ENCODE measurements around the gene STEAP3.

Gene STEAP3

GRCh38 chr2:119219873-119220272 is 3.8 kb upstream of the STEAP3 start:
- Histone ChIP-seq H3K27ac (ENCODE audit: insufficient read depth in 1 of 2, low read depth in 1 of 2, low read length in 2 of 2, poor library complexity in 1 of 2, severe bottlenecking in 2 of 2) (no peak overlapping the region), H3K4me3 (ENCODE audit: control insufficient read depth in 1 of 7, extremely low read depth in 1 of 7, insufficient read depth in 4 of 7, low read depth in 2 of 7, low read length in 6 of 7) (no peak overlapping the region), H3K36me3 (ENCODE audit: control insufficient read depth in 4 of 4, insufficient read depth in 4 of 4, low read length in 3 of 4) (no peaks in the 10 kb centered on the region), H3K27me3 (replicated peaks in 2 of 5; ENCODE audit: control insufficient read depth in 4 of 5, insufficient read depth in 5 of 5, low read length in 4 of 5) (peaks cover 0 to 12% (median 0%) of the 10 kb centered on the region in 5 experiments), H3K4me1 (ENCODE audit: control extremely low read depth in 1 of 4, control insufficient read depth in 4 of 4, insufficient read depth in 4 of 4, low read length in 3 of 4) (peaks cover 0 to 34% (median 23%) of the 10 kb centered on the region in 4 experiments), H3K9me3 (ENCODE audit: control extremely low read depth in 1 of 5, control insufficient read depth in 4 of 5, insufficient read depth in 2 of 5, low read depth in 1 of 5, low read length in 4 of 5) (no peaks in the 10 kb centered on the region)
- 66% methylated on average over 4 of the region's 6 CpGs for WGBS (ENCODE audit: insufficient coverage)
- ChIA-PET CTCF (interaction anchor here (0.7 to 3.6 kb wide), 6 partner anchors 9 to 1859 kb away, joined by 3 to 19 read pairs (median 6); no protein-coding TSS in a partner anchor), POLR2A (no interaction called here)
- no peak for DNase-seq

GRCh38 chr2:119220720-119221301 is 2.8 kb upstream of the STEAP3 start:
- DNase-seq, result no peak
- H3K4me1 ChIP-seq (ENCODE audit: control extremely low read depth in 1 of 4, control insufficient read depth in 4 of 4, insufficient read depth in 4 of 4, low read length in 3 of 4), result peaks cover 0 to 34% (median 23%) of the 10 kb centered on the region in 4 experiments
- H3K27me3 ChIP-seq (replicated peaks in 2 of 5; ENCODE audit: control insufficient read depth in 4 of 5, insufficient read depth in 5 of 5, low read length in 4 of 5), result peaks cover 0 to 12% (median 0%) of the 10 kb centered on the region in 5 experiments
- H3K36me3 ChIP-seq (ENCODE audit: control insufficient read depth in 4 of 4, insufficient read depth in 4 of 4, low read length in 3 of 4), result no peaks in the 10 kb centered on the region
- no peak overlapping the region for H3K4me3 ChIP-seq (ENCODE audit: control insufficient read depth in 1 of 7, extremely low read depth in 1 of 7, insufficient read depth in 4 of 7, low read depth in 2 of 7, low read length in 6 of 7)
- ChIA-PET POLR2A (no interaction called here), CTCF (interaction anchor here (0.6 to 3.6 kb wide), 5 partner anchors 10 to 260 kb away, joined by 3 to 19 read pairs (median 3); no protein-coding TSS in a partner anchor)
- no peaks in the 10 kb centered on the region for H3K9me3 ChIP-seq (ENCODE audit: control extremely low read depth in 1 of 5, control insufficient read depth in 4 of 5, insufficient read depth in 2 of 5, low read depth in 1 of 5, low read length in 4 of 5)
- no peak overlapping the region for H3K27ac ChIP-seq (ENCODE audit: insufficient read depth in 1 of 2, low read depth in 1 of 2, low read length in 2 of 2, poor library complexity in 1 of 2, severe bottlenecking in 2 of 2)
- 100% methylated on average over 1 of the region's 2 CpGs for WGBS (ENCODE audit: insufficient coverage)

GRCh38 chr2:119221609-119222008 is 2.0 kb upstream of the STEAP3 start:
- H3K4me1 ChIP-seq (ENCODE audit: control extremely low read depth in 1 of 4, control insufficient read depth in 4 of 4, insufficient read depth in 4 of 4, low read length in 3 of 4), result peaks cover 0 to 34% (median 23%) of the 10 kb centered on the region in 4 experiments
- no peak for DNase-seq
- no peaks in the 10 kb centered on the region for H3K9me3 ChIP-seq (ENCODE audit: control extremely low read depth in 1 of 5, control insufficient read depth in 4 of 5, insufficient read depth in 2 of 5, low read depth in 1 of 5, low read length in 4 of 5)
- peaks cover 0 to 12% (median 0%) of the 10 kb centered on the region in 5 experiments for H3K27me3 ChIP-seq (replicated peaks in 2 of 5; ENCODE audit: control insufficient read depth in 4 of 5, insufficient read depth in 5 of 5, low read length in 4 of 5)
- H3K4me3 ChIP-seq (ENCODE audit: control insufficient read depth in 1 of 7, extremely low read depth in 1 of 7, insufficient read depth in 4 of 7, low read depth in 2 of 7, low read length in 6 of 7), result no peak overlapping the region
- whole genome bisulfite sequencing (ENCODE audit: insufficient coverage), result 78% methylated on average over 5 of the region's 5 CpGs
- no peaks in the 10 kb centered on the region for H3K36me3 ChIP-seq (ENCODE audit: control insufficient read depth in 4 of 4, insufficient read depth in 4 of 4, low read length in 3 of 4)
- ChIA-PET CTCF (no interaction called here), POLR2A (no interaction called here)
- H3K27ac ChIP-seq (ENCODE audit: insufficient read depth in 1 of 2, low read depth in 1 of 2, low read length in 2 of 2, poor library complexity in 1 of 2, severe bottlenecking in 2 of 2), result no peak overlapping the region

- peaks cover 0 to 12% (median 0%) of the 10 kb centered on the region in 5 experiments for H3K27me3 ChIP-seq (replicated peaks in 2 of 5; ENCODE audit: control insufficient read depth in 4 of 5, insufficient read depth in 5 of 5, low read length in 4 of 5)
- peaks cover 0 to 34% (median 23%) of the 10 kb centered on the region in 4 experiments for H3K4me1 ChIP-seq (ENCODE audit: control extremely low read depth in 1 of 4, control insufficient read depth in 4 of 4, insufficient read depth in 4 of 4, low read length in 3 of 4)
- H3K27ac ChIP-seq (ENCODE audit: insufficient read depth in 1 of 2, low read depth in 1 of 2, low read length in 2 of 2, poor library complexity in 1 of 2, severe bottlenecking in 2 of 2), result no peak overlapping the region
- ChIA-PET CTCF (interaction anchor here (1.0 kb wide), 1 partner anchor 11 kb away, joined by 5 read pairs; no protein-coding TSS in a partner anchor), POLR2A (no interaction called here)
- H3K4me3 ChIP-seq (ENCODE audit: control insufficient read depth in 1 of 7, extremely low read depth in 1 of 7, insufficient read depth in 4 of 7, low read depth in 2 of 7, low read length in 6 of 7), result no peak overlapping the region
- peaks cover 0 to 3% (median 0%) of the 10 kb centered on the region in 4 experiments for H3K36me3 ChIP-seq (ENCODE audit: control insufficient read depth in 4 of 4, insufficient read depth in 4 of 4, low read length in 3 of 4)
- WGBS (ENCODE audit: insufficient coverage), result no CpG with 5 or more reads among the region's 2 CpGs
- peak in 1 of 3 donors; percentile 11 for DNase-seq
- H3K9me3 ChIP-seq (ENCODE audit: control extremely low read depth in 1 of 5, control insufficient read depth in 4 of 5, insufficient read depth in 2 of 5, low read depth in 1 of 5, low read length in 4 of 5), result no peaks in the 10 kb centered on the region
Observed at GRCh38 chr2:119222213-119222612, 1.4 kb upstream of the STEAP3 start.

GRCh38 chr2:119222863-119223520 is 642 bp upstream of the STEAP3 start:
- peaks cover 0 to 3% (median 0%) of the 10 kb centered on the region in 4 experiments for H3K36me3 ChIP-seq (ENCODE audit: control insufficient read depth in 4 of 4, insufficient read depth in 4 of 4, low read length in 3 of 4)
- H3K9me3 ChIP-seq (ENCODE audit: control extremely low read depth in 1 of 5, control insufficient read depth in 4 of 5, insufficient read depth in 2 of 5, low read depth in 1 of 5, low read length in 4 of 5), result no peaks in the 10 kb centered on the region
- peaks cover 0 to 32% (median 22%) of the 10 kb centered on the region in 4 experiments for H3K4me1 ChIP-seq (ENCODE audit: control extremely low read depth in 1 of 4, control insufficient read depth in 4 of 4, insufficient read depth in 4 of 4, low read length in 3 of 4)
- 72% methylated on average over 17 of the region's 22 CpGs for WGBS (ENCODE audit: insufficient coverage)
- peaks cover 0 to 12% (median 0%) of the 10 kb centered on the region in 5 experiments for H3K27me3 ChIP-seq (replicated peaks in 2 of 5; ENCODE audit: control insufficient read depth in 4 of 5, insufficient read depth in 5 of 5, low read length in 4 of 5)
- POLR2A ChIA-PET, result no interaction called here
- H3K4me3 ChIP-seq (ENCODE audit: control insufficient read depth in 1 of 7, extremely low read depth in 1 of 7, insufficient read depth in 4 of 7, low read depth in 2 of 7, low read length in 6 of 7), result peak overlapping the region in 6 of 7 experiments; percentile 27 to 77 (median 66)
- CTCF ChIA-PET, result interaction anchor here (1.0 kb wide), 1 partner anchor 11 kb away, joined by 5 read pairs; no protein-coding TSS in a partner anchor
- DNase-seq, result no peak
- no peak overlapping the region for H3K27ac ChIP-seq (ENCODE audit: insufficient read depth in 1 of 2, low read depth in 1 of 2, low read length in 2 of 2, poor library complexity in 1 of 2, severe bottlenecking in 2 of 2)

- no peak overlapping the region for H3K27ac ChIP-seq (ENCODE audit: insufficient read depth in 1 of 2, low read depth in 1 of 2, low read length in 2 of 2, poor library complexity in 1 of 2, severe bottlenecking in 2 of 2)
- POLR2A ChIA-PET, result no interaction called here
- WGBS (ENCODE audit: insufficient coverage), result 31% methylated on average over 7 of the region's 13 CpGs
Observed at GRCh38 chr2:119224391-119225104, 914 bp downstream of the STEAP3 start.

More at GRCh38 chr2:119224391-119225104, 914 bp downstream of the STEAP3 start:
- Histone ChIP-seq H3K27me3 (replicated peaks in 2 of 5; ENCODE audit: control insufficient read depth in 4 of 5, insufficient read depth in 5 of 5, low read length in 4 of 5) (peaks cover 0 to 12% (median 0%) of the 10 kb centered on the region in 5 experiments), H3K4me3 (ENCODE audit: control insufficient read depth in 1 of 7, extremely low read depth in 1 of 7, insufficient read depth in 4 of 7, low read depth in 2 of 7, low read length in 6 of 7) (peak overlapping the region in 6 of 7 experiments; percentile 49 to 77 (median 66)), H3K36me3 (ENCODE audit: control insufficient read depth in 4 of 4, insufficient read depth in 4 of 4, low read length in 3 of 4) (peaks cover 0 to 3% (median 0%) of the 10 kb centered on the region in 4 experiments), H3K9me3 (ENCODE audit: control extremely low read depth in 1 of 5, control insufficient read depth in 4 of 5, insufficient read depth in 2 of 5, low read depth in 1 of 5, low read length in 4 of 5) (no peaks in the 10 kb centered on the region), H3K4me1 (ENCODE audit: control extremely low read depth in 1 of 4, control insufficient read depth in 4 of 4, insufficient read depth in 4 of 4, low read length in 3 of 4) (peaks cover 0 to 21% (median 15%) of the 10 kb centered on the region in 4 experiments)
- CTCF ChIA-PET, result interaction anchor here (1.2 kb wide), 1 partner anchor 9 kb away, joined by 3 read pairs; no protein-coding TSS in a partner anchor
- DNase-seq, result peak in 1 of 3 donors; percentile 13

Data from common myeloid progenitor, CD34-positive (primary cell).